Thyroid gland (tissue), 4 donors: Measurements from ENCODE around the gene EIF2B4.

Experiments
- POLR2A ChIP-seq, 2 donors: fragments of 450-650 bp; IDR thresholded peaks; one replicate each; pipeline ENCODE4 v1.6.1; 2017; ENCODE audit warnings: antibody characterized with exemption in 2 of 2, mild to moderate bottlenecking in 2 of 2, moderate library complexity in 1 of 2
- TF ChIP-seq, protein P1 (sequence below), 6 experiments: fragments of 200-600 bp in 3 of 6; fragments of 450-650 bp in 3 of 6; sonication (generic) in 3 of 6; IDR thresholded peaks; one replicate each; pipeline ENCODE4 v1.5.1; 2016 to 2019; ENCODE audit warnings: antibody characterized with exemption in 6 of 6, mild to moderate bottlenecking in 2 of 6, inconsistent platforms in 1 of 6, moderate library complexity in 1 of 6

DNA sequence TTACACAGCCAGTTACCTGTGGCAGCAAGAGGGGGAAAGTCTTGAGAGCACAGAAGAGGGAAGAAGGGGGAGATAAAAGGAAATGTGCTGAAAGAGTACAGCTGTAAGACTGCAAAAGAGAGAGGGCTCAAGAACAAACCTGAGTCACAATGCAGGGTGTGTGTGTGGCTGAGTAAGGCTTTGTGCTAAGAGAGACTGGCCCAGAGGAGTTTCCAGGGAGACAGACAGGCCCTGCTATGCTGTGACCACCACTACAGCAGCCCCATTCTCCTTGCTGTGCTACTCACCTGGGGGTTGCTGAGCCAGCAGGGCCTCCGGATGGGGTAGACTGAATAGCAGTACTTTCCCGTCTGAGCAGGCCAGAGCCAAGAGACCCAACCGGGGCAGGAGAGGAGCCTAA lies 34.8 kb downstream of the EIF2B4 start:
- TF ChIP-seq POLR2A (IDR thresholded peaks at IDR 0.05), result no peak
- TF ChIP-seq, protein P1, sequence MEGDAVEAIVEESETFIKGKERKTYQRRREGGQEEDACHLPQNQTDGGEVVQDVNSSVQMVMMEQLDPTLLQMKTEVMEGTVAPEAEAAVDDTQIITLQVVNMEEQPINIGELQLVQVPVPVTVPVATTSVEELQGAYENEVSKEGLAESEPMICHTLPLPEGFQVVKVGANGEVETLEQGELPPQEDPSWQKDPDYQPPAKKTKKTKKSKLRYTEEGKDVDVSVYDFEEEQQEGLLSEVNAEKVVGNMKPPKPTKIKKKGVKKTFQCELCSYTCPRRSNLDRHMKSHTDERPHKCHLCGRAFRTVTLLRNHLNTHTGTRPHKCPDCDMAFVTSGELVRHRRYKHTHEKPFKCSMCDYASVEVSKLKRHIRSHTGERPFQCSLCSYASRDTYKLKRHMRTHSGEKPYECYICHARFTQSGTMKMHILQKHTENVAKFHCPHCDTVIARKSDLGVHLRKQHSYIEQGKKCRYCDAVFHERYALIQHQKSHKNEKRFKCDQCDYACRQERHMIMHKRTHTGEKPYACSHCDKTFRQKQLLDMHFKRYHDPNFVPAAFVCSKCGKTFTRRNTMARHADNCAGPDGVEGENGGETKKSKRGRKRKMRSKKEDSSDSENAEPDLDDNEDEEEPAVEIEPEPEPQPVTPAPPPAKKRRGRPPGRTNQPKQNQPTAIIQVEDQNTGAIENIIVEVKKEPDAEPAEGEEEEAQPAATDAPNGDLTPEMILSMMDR (IDR thresholded peaks at IDR 0.05), result no peak
